SJSA1 (cell line): ENCODE measurements around the gene ZCCHC14. TPM values are rescaled to one million over a fixed set of nuclear protein-coding genes. Genes with fewer than 3 reads are reported as not detected.

Experiments
- DNase-seq, 2 experiments: peaks; one replicate each; pipeline ENCODE4 v3.0.0-alpha.2; 2015 to 2020; ENCODE audit warnings: low spot score in 2 of 2, low read depth in 1 of 2
- H3K27ac ChIP-seq: fragments of 250-450 bp; sonication (Bioruptor Pico); 2 replicates; pipeline ENCODE4 v1.5.1; 2020; ENCODE audit warnings: mild to moderate bottlenecking, moderate library complexity
- H3K27me3 ChIP-seq: fragments of 250-450 bp; sonication (Bioruptor Pico); replicated peaks from 2 replicates; pipeline ENCODE4 v1.5.1; 2020; ENCODE audit warnings: mild to moderate bottlenecking, moderate library complexity
- H3K36me3 ChIP-seq: fragments of 250-450 bp; sonication (Bioruptor Pico); 2 replicates; pipeline ENCODE4 v1.5.1; 2020; ENCODE audit warnings: mild to moderate bottlenecking
- H3K4me1 ChIP-seq: fragments of 250-450 bp; sonication (Bioruptor Pico); replicated peaks from 2 replicates; pipeline ENCODE4 v1.6.1; 2021; ENCODE audit warnings: mild to moderate bottlenecking
- H3K4me3 ChIP-seq: fragments of 250-450 bp; sonication (Bioruptor Pico); 2 replicates; pipeline ENCODE4 v1.5.1; 2020; ENCODE audit warnings: mild to moderate bottlenecking
- H3K9me3 ChIP-seq: fragments of 250-450 bp; sonication (Bioruptor Pico); replicated peaks from 2 replicates; pipeline ENCODE4 v1.5.1; 2020; ENCODE audit warnings: mild to moderate bottlenecking
- total RNA-seq: library from RNA; depleted of rRNA; stranded (reverse); fragments of >200 nt; shearing (Covaris generic); gene quantifications from 2 replicates; pipeline ENCODE4 v1.2.3, GENCODE V29; 2014

Gene ZCCHC14
- total RNA-seq, 1 experiment from 2014 or later: 10.7 TPM

- peaks cover 43% of the 10 kb centered on the region for H3K36me3 ChIP-seq
- H3K27me3 ChIP-seq: no peaks in the 10 kb centered on the region
Measured at GRCh38 chr16:87425941-87426340, 66.9 kb downstream of the ZCCHC14 start.

GRCh38 chr16:87424266-87424665, 68.6 kb downstream of the ZCCHC14 start:
- no peak for DNase-seq
- no peak overlapping the region for H3K4me3 ChIP-seq
- no peaks in the 10 kb centered on the region for H3K9me3 ChIP-seq
- H3K27ac ChIP-seq: no peak overlapping the region
- H3K36me3 ChIP-seq: peaks cover 53% of the 10 kb centered on the region
- H3K27me3 ChIP-seq: no peaks in the 10 kb centered on the region
- peaks cover 4% of the 10 kb centered on the region; the same call in 1 of the 2 replicates for H3K4me1 ChIP-seq

More at GRCh38 chr16:87425941-87426340, 66.9 kb downstream of the ZCCHC14 start:
- peaks cover 4% of the 10 kb centered on the region; the same call in 1 of the 2 replicates for H3K4me1 ChIP-seq
- no peak overlapping the region for H3K4me3 ChIP-seq
- H3K27ac ChIP-seq: no peak overlapping the region
- no peak for DNase-seq
- no peaks in the 10 kb centered on the region for H3K9me3 ChIP-seq

GRCh38 chr16:87423429-87423828, 69.4 kb downstream of the ZCCHC14 start:
- no peaks in the 10 kb centered on the region for H3K27me3 ChIP-seq
- H3K4me1 ChIP-seq: peaks cover 4% of the 10 kb centered on the region; the same call in 1 of the 2 replicates
- H3K9me3 ChIP-seq: no peaks in the 10 kb centered on the region
- H3K36me3 ChIP-seq: peaks cover 56% of the 10 kb centered on the region
- no peak overlapping the region for H3K4me3 ChIP-seq
- no peak for DNase-seq
- H3K27ac ChIP-seq: no peak overlapping the region

- Histone ChIP-seq H3K4me3 (no peak overlapping the region), H3K36me3 (peaks cover 65% of the 10 kb centered on the region), H3K9me3 (no peaks in the 10 kb centered on the region), H3K27ac (no peak overlapping the region), H3K4me1 (peaks cover 2% of the 10 kb centered on the region; the same call in 1 of the 2 replicates), H3K27me3 (no peaks in the 10 kb centered on the region)
- no peak for DNase-seq
Measured at GRCh38 chr16:87422106-87422505, 70.7 kb downstream of the ZCCHC14 start.

GRCh38 chr16:87421003-87421912, 71.6 kb downstream of the ZCCHC14 start:
- H3K4me3 ChIP-seq: no peak overlapping the region
- no peak overlapping the region for H3K27ac ChIP-seq

GRCh38 chr16:87420026-87421002, 72.5 kb downstream of the ZCCHC14 start:
- H3K27me3 ChIP-seq: no peaks in the 10 kb centered on the region
- H3K4me1 ChIP-seq: no peaks in the 10 kb centered on the region
- no peak overlapping the region for H3K27ac ChIP-seq
- no peak overlapping the region for H3K4me3 ChIP-seq
- H3K9me3 ChIP-seq: no peaks in the 10 kb centered on the region
- H3K36me3 ChIP-seq: peaks cover 77% of the 10 kb centered on the region
- no peak for DNase-seq

More at GRCh38 chr16:87421003-87421912, 71.6 kb downstream of the ZCCHC14 start:
- H3K36me3 ChIP-seq: peaks cover 73% of the 10 kb centered on the region
- H3K9me3 ChIP-seq: no peaks in the 10 kb centered on the region
- H3K4me1 ChIP-seq: no peaks in the 10 kb centered on the region
- H3K27me3 ChIP-seq: no peaks in the 10 kb centered on the region
- DNase-seq: no peak

- peaks cover 81% of the 10 kb centered on the region for H3K36me3 ChIP-seq
- no peaks in the 10 kb centered on the region for H3K4me1 ChIP-seq
- no peaks in the 10 kb centered on the region for H3K27me3 ChIP-seq
- H3K27ac ChIP-seq: no peak overlapping the region
- no peak for DNase-seq
- H3K9me3 ChIP-seq: no peaks in the 10 kb centered on the region
- H3K4me3 ChIP-seq: no peak overlapping the region
Measured at GRCh38 chr16:87418644-87419043, 74.2 kb downstream of the ZCCHC14 start.

GRCh38 chr16:87418216-87418615, 74.6 kb downstream of the ZCCHC14 start:
- H3K27me3 ChIP-seq: no peaks in the 10 kb centered on the region
- H3K27ac ChIP-seq: no peak overlapping the region
- DNase-seq: no peak
- no peaks in the 10 kb centered on the region for H3K9me3 ChIP-seq
- no peak overlapping the region for H3K4me3 ChIP-seq
- H3K36me3 ChIP-seq: peaks cover 78% of the 10 kb centered on the region
- no peaks in the 10 kb centered on the region for H3K4me1 ChIP-seq

- H3K4me1 ChIP-seq: no peaks in the 10 kb centered on the region
- peaks cover 80% of the 10 kb centered on the region for H3K36me3 ChIP-seq
- H3K4me3 ChIP-seq: no peak overlapping the region
- no peak for DNase-seq
- H3K27me3 ChIP-seq: no peaks in the 10 kb centered on the region
- H3K9me3 ChIP-seq: no peaks in the 10 kb centered on the region
- H3K27ac ChIP-seq: no peak overlapping the region
Measured at GRCh38 chr16:87417528-87417910, 75.3 kb downstream of the ZCCHC14 start.

GRCh38 chr16:87416826-87417527, 75.8 kb downstream of the ZCCHC14 start:
- no peaks in the 10 kb centered on the region for H3K9me3 ChIP-seq
- H3K4me1 ChIP-seq: no peaks in the 10 kb centered on the region
- H3K36me3 ChIP-seq: peaks cover 83% of the 10 kb centered on the region
- H3K4me3 ChIP-seq: no peak overlapping the region
- peak in 1 of 2 experiments; percentile 42 for DNase-seq
- no peaks in the 10 kb centered on the region for H3K27me3 ChIP-seq
- H3K27ac ChIP-seq: no peak overlapping the region

- H3K27me3 ChIP-seq: no peaks in the 10 kb centered on the region
- no peak overlapping the region for H3K4me3 ChIP-seq
- no peak overlapping the region for H3K27ac ChIP-seq
- H3K4me1 ChIP-seq: no peaks in the 10 kb centered on the region
- H3K36me3 ChIP-seq: peaks cover 82% of the 10 kb centered on the region
- H3K9me3 ChIP-seq: no peaks in the 10 kb centered on the region
- no peak for DNase-seq
Measured at GRCh38 chr16:87415441-87415840, 77.4 kb downstream of the ZCCHC14 start.

- no peak overlapping the region for H3K27ac ChIP-seq
- no peak overlapping the region for H3K4me3 ChIP-seq
- no peaks in the 10 kb centered on the region for H3K4me1 ChIP-seq
- H3K27me3 ChIP-seq: no peaks in the 10 kb centered on the region
- DNase-seq: no peak
- H3K36me3 ChIP-seq: peaks cover 79% of the 10 kb centered on the region
- H3K9me3 ChIP-seq: no peaks in the 10 kb centered on the region
Measured at GRCh38 chr16:87414251-87414680, 78.6 kb downstream of the ZCCHC14 start.

GRCh38 chr16:87412996-87413421, 79.8 kb downstream of the ZCCHC14 start:
- H3K36me3 ChIP-seq: peaks cover 79% of the 10 kb centered on the region
- no peak for DNase-seq
- no peak overlapping the region for H3K27ac ChIP-seq
- H3K4me1 ChIP-seq: no peaks in the 10 kb centered on the region
- no peak overlapping the region for H3K4me3 ChIP-seq
- no peaks in the 10 kb centered on the region for H3K9me3 ChIP-seq
- H3K27me3 ChIP-seq: 0 out of 2 replicates have a peak, but pooled peaks cover 4% of the 10 kb centered on the region
